ENCODE results near the gene MUL1.

GRCh38 chr1:20472121-20472520 is 35.8 kb downstream of the MUL1 start:
- no peak for TF ChIP-seq CTCF (IDR thresholded peaks at IDR 0.05; ENCODE audit: insufficient read depth, low read length, poor library complexity, severe bottlenecking)
- TF ChIP-seq EZH2phosphoT487 (conservative IDR thresholded peaks at IDR 0.05; ENCODE audit: low read length): no peak
